NCI-H1417 (cell line): Measurements from ENCODE around the gene GALNT2.

Experiments
- DNase-seq, 3 experiments: peaks; one replicate each; lab custom pipeline; 2025; lab: John Stamatoyannopoulos, UW

GALNT2 gene

DNA sequence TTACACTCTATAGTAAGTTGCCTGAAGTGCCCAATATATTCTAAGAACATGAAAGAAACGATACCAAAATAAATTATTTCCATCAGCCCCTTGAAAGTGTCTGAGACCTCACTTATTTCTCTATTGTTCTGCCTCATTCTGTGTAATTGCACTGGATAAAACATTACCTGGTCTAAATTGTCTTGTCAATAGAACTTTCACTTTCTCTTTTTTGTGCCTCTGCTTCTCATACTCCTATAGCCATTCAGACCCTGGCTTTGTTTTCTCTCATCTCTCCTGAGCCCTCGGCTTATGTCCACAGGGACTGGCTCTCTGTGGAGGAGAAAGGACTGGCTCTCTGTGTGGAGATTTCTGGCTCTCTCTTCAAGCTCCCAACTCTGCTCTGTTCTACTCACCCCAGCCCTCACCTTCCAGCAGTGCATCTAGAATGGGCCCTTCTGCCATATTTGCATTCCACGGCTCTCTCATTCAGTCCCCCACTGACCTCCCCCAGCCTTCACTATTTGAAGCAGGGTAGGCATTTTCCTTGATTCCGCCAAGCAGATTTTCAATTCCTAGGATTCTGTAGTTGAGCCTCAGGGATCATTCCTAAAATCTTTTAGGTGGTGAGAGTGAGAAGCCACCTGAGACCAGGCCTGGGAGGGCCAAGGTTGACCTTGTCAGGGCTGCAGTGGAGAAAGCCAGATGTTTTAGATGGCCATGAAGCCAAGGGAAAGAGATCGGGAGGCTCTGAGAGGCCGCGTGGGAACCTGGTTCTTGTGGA, 15.9 kb upstream of the GALNT2 start:
- DNase-seq, result peak in 1 of 3 experiments; percentile 23

GRCh38 chr1:230052018-230052417, 15.0 kb upstream of the GALNT2 start:
- DNase-seq, result no peak

- no peak for DNase-seq
Measured at GRCh38 chr1:230052665-230053064, 14.4 kb upstream of the GALNT2 start.

GRCh38 chr1:230054092-230054749, 12.8 kb upstream of the GALNT2 start:
- DNase-seq, result no peak

DNA sequence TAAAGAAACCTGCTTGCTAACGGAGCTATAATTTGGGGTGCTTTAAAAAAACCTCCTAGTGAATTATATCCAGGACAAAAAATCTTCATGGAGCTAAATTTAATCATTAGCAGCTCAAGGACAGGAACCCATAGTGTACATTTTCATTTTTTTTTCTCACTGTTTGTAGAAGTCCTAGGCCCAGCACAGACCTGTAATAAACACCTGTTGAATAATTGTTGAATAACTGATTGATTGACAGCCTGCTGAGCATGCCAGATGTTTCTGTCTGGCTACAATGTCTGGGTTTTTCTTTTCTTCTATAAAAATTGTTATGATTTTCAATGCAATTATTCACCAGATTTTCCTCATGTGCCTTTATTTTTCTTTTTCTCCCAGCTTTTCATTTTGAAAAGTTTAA, 10.9 kb upstream of the GALNT2 start:
- DNase-seq, result peak in 1 of 3 experiments; percentile 60

GRCh38 chr1:230057100-230057499, 9.9 kb upstream of the GALNT2 start:
- DNase-seq, result no peak

DNA sequence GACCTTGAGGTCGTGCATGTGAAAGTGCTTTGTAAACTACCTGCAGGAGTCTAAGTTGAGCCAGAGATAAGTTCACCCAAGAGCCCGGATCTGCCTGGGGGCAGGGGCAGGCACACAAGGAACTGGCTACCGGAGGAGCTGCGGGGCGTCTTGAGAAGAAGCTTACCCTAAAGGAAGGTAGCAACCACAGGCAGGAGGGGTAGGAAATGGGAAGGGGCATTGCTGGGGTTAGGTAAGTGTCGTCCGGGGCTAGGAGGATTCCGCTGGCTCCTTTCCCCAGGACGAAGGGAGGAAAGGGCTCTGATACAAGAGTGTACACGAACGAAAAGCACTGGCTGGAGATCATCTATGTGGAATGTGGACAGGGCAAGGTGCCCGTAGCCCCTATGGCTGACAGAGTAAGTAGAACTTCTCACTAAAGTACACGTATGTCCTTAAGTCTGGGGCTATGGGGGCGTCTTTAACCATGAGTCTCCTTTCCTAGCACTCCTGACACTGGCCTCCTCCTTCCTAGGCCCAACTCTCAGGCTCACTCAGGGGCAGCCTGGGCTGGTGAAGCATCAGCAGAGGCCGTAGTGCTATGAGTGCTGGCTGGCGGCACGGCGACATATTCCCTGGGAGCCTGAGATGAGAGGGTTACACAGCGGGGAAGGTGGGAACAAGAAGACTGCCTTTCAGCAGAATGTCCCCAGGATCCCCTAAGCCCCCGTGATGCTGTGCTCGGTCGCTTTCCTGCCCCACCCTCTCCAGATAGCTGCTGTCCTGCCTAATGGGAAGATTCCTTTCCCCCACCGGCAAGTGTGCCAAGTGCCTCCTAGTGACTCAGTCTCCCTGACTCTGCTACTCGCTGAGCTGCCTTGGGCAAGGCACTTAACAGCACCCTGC, 9.1 kb upstream of the GALNT2 start:
- DNase-seq, result no peak

GRCh38 chr1:230058626-230059025, 8.4 kb upstream of the GALNT2 start:
- DNase-seq, result no peak

DNA sequence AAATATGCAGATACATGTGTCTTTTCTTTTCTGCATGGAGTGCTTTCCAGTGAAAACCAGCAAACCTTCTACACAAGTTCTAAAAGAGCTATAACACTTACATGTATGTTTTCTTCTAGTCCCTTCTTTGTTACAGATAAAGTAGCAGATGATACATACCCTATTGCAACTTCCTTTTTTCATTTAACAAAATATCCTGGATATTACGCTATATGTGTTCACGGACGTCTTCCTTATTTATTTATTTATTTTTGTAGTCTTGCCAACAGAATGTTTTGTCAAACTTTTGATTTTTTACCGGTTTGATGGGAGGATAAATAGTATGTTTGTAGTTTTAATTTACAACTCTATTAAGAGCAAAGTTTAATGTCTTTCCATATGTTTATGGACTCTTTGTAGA, 5.2 kb upstream of the GALNT2 start:
- DNase-seq, result no peak

DNA sequence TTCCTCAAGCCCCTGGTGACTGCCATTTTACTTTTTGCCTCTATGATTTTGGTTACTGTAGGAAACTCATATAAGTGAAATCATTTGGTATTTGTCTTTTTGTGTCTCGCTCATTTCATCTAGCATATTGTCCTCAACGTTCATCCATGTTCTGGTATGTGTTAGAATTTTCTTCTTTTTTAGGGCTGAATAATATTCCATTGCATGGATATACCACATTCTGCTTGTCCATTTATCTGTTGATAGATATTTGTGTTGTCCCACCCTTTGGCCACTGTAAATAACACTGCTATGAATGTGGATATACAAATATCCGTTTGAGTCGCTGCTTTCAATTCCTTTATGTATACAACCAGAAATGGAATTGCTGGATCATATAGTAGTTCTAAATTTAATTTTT, 4.5 kb upstream of the GALNT2 start:
- no peak for DNase-seq

GRCh38 chr1:230064283-230064682, 2.8 kb upstream of the GALNT2 start:
- DNase-seq, result no peak

GRCh38 chr1:230065161-230065560, 1.9 kb upstream of the GALNT2 start:
- no peak for DNase-seq

DNA sequence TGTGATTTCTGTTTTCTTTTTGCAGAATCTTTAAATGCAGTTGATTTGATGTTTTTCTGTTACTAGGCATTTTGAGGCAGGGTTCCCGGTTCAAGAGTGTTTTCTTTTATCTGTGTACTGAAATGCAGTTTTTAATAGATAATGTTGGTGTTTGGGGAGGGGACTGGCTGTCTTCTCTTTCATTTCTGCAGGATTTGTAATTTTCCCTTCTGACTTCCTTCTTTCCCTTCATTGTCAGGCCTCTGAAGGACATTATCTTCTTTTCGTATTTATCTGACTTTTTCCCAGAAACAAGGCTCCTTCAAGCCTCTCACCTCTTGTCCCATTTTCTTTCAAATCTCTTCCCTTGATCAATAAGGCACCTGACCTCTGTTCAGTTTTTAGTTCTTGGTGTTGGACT, 1.5 kb upstream of the GALNT2 start:
- no peak for DNase-seq

- peak in 1 of 3 experiments; percentile 57 for DNase-seq
Measured at GRCh38 chr1:230066031-230066430, 1.0 kb upstream of the GALNT2 start.

- DNase-seq, result peak in 2 of 3 experiments; percentile 63 to 67
Measured at GRCh38 chr1:230067419-230067870, 407 bp downstream of the GALNT2 start.

- peak in 2 of 3 experiments; percentile 63 to 67 for DNase-seq
Measured at GRCh38 chr1:230067871-230068620, 1.0 kb downstream of the GALNT2 start.

- DNase-seq, result no peak
Measured at GRCh38 chr1:230068621-230068873, 1.5 kb downstream of the GALNT2 start.

GRCh38 chr1:230068952-230069684, 2.1 kb downstream of the GALNT2 start:
- peak in 2 of 3 experiments; percentile 16 to 70 for DNase-seq

DNA sequence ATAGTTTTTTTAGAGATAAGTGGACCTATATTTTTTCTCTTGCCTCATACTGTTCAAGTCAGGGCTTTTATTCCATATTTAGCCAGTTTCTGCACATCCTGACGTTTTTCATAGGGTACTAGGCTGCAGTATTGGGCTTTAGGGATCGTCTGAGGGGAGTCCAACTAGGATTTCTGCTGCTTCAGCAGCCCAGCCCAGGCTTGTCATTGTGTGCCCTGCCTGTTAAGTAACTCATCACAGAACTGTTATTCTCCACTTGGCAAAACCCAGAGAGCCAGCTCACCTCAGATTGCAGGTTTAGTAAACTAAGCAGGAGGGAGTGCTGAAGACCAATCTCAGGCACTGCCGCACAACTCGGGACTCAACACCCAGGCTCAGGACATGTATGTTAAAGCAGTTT, 2.8 kb downstream of the GALNT2 start:
- DNase-seq, result peak in 2 of 3 experiments; percentile 23 to 36

DNA sequence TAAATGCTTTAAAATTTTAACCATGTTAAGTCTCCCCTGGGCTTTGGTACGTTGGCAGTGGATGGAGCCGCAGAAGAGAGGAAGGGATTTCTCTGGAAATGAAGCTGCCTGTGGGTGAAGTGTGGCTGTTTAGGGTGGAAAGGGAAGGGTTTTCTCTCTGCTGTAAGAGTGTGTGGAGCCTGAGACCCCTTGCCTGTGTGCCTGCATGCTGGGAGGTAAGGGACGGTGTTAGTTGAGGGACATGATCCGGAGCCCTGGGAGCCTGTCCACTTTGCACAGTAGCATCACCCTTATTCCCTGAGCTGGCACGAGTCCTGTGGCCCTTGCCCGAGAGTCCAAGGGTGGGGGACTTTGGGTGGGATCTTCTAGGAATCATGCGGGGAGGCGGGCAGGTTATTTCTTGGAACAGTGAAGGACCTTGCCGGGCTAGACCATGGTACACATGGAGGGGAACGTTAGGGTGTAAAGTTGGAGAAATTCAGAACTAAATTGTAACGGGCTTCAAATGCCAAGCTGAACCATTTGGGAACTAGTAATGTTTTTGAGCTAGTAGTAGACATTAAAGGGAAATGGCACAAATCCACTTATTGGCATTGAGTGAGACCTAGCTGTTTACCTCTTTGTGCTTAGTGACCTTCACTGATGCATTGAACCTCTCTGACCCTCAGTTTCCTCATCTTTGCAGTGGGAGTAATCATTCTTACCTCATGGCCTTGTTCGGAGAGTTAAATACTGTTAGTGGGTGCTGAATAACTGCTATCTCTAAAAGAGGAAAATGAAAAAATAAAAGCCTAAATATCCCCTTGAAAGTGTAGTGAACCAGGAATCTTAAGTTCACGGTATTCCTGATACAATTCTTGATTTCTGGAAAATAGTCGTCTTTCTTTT, 3.5 kb downstream of the GALNT2 start:
- DNase-seq, result no peak
